WERI-Rb-1 (cell line): ENCODE data around the gene SPECC1.

Experiments
- DNase-seq: peaks from one replicate; pipeline ENCODE4 v3.0.0-alpha.2; 2020
- H3K27ac ChIP-seq: fragments of 250-450 bp; sonication (Bioruptor Pico); 2 replicates; pipeline ENCODE4 v1.5.1; 2020; ENCODE audit warnings: mild to moderate bottlenecking, moderate library complexity
- H3K27me3 ChIP-seq: fragments of 250-450 bp; sonication (Bioruptor Pico); 2 replicates; pipeline ENCODE4 v1.5.1; 2021; ENCODE audit warnings: mild to moderate bottlenecking, low read depth, moderate library complexity; ENCODE audit not compliant: insufficient read depth, severe bottlenecking
- H3K36me3 ChIP-seq: fragments of 250-450 bp; sonication (Bioruptor Pico); 2 replicates; pipeline ENCODE4 v1.5.1; 2020; ENCODE audit warnings: mild to moderate bottlenecking, moderate library complexity
- H3K4me3 ChIP-seq: 2 replicates; pipeline ENCODE4 v1.5.1; 2011; ENCODE audit warnings: low read depth, mild to moderate bottlenecking, control low read depth, low read length
- H3K9me3 ChIP-seq: fragments of 250-450 bp; sonication (Bioruptor Pico); 2 replicates; pipeline ENCODE4 v1.5.1; 2021; ENCODE audit warnings: mild to moderate bottlenecking, moderate library complexity; ENCODE audit not compliant: severe bottlenecking
- TF ChIP-seq, protein P1 (sequence below): IDR thresholded peaks from 2 replicates; pipeline ENCODE4 v1.5.1; 2011; ENCODE audit warnings: low read depth, mild to moderate bottlenecking, control low read depth, inconsistent platforms, low read length

Gene SPECC1

DNA sequence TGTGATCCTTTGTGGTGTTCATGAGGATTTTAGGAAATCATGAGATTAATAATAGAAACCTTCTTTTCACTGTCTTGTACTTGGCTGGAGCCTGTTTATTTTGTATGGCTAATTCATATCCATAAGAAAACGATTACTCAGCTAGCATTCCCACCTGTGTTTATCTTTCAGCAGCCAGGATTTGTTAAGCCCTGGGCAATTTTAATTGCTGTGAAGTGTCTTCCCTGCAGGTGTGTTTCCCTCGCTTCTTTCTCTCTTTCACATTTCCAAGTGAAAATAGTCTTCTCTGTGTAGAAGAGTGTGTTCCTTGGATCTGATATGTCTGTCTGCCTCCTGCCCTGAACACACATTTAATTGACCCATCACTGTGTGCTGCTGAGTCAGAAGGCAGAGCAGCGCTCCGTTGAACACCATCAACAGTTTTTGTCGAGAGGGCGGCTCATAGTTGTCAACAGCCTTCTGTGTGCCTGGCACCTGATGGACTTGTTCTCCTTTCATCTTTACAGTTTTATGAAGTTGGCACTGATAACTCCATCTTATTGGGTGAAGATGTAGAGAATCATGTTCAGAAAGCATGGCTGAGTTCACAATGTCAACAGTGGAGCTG lies 83.2 kb downstream of the SPECC1 start:
- no peak overlapping the region for H3K27ac ChIP-seq
- no peak for DNase-seq
- no peaks in the 10 kb centered on the region for H3K36me3 ChIP-seq
- TF ChIP-seq, protein P1, sequence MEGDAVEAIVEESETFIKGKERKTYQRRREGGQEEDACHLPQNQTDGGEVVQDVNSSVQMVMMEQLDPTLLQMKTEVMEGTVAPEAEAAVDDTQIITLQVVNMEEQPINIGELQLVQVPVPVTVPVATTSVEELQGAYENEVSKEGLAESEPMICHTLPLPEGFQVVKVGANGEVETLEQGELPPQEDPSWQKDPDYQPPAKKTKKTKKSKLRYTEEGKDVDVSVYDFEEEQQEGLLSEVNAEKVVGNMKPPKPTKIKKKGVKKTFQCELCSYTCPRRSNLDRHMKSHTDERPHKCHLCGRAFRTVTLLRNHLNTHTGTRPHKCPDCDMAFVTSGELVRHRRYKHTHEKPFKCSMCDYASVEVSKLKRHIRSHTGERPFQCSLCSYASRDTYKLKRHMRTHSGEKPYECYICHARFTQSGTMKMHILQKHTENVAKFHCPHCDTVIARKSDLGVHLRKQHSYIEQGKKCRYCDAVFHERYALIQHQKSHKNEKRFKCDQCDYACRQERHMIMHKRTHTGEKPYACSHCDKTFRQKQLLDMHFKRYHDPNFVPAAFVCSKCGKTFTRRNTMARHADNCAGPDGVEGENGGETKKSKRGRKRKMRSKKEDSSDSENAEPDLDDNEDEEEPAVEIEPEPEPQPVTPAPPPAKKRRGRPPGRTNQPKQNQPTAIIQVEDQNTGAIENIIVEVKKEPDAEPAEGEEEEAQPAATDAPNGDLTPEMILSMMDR = no peak
- H3K27me3 ChIP-seq = no peaks in the 10 kb centered on the region
- H3K4me3 ChIP-seq = no peak overlapping the region
- no peaks in the 10 kb centered on the region for H3K9me3 ChIP-seq

DNA sequence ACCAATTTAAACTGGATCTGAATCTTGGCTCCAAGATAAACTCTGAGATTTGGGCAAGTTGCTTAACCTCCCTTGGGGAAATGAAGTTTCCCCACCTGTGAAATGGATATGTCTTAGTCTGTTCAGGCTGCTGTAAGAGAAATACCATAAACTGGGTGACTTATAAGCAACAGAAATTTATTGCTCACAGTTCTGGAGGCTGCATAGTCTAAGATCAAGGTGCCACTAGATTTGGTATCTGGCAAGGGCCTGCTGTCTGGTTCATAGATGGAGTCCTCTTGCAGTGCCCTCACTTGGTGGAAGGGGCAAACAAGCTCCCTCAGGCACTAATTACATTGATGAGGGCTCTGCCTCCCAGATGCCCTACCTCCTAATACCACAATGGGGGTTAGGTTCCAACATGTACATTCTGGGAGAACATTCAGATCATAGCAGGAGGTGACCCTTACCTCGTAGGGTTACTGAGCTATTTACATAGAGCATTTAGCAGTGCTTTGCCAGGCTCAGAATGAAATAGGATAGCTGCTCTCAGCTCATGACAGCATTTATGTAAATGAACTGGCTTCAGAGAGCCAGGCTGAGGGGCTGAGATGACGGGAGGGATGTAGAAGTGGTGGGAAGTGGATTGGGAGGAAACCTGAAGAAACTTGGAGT lies 83.9 kb downstream of the SPECC1 start:
- H3K9me3 ChIP-seq = no peaks in the 10 kb centered on the region
- H3K4me3 ChIP-seq = no peak overlapping the region
- TF ChIP-seq, protein P1 = no peak
- no peaks in the 10 kb centered on the region for H3K27me3 ChIP-seq
- no peak overlapping the region for H3K27ac ChIP-seq
- DNase-seq = no peak
- H3K36me3 ChIP-seq = no peaks in the 10 kb centered on the region

DNA sequence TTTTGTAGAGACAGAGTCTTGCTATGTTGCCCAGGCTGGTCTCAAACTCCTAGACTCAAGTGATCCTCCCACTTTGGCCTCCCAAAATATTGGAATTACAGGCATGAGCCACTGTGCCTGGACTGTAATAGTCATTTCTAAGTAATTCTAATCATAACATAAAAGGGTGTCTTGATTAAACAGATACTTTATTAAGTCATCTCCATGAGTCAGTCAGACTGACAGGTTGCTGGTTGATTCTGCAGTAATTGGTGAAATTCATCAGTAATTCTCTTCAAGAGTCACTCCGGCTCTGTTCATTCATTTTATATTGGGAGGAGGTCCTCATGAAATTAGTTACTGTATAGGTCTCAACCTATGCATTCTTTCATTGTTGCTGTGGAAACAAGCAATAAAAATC lies 85.6 kb downstream of the SPECC1 start:
- TF ChIP-seq, protein P1 = no peak
- no peak for DNase-seq
- Histone ChIP-seq H3K9me3 (no peaks in the 10 kb centered on the region), H3K27ac (no peak overlapping the region), H3K36me3 (no peaks in the 10 kb centered on the region), H3K4me3 (no peak overlapping the region), H3K27me3 (no peaks in the 10 kb centered on the region)

DNA sequence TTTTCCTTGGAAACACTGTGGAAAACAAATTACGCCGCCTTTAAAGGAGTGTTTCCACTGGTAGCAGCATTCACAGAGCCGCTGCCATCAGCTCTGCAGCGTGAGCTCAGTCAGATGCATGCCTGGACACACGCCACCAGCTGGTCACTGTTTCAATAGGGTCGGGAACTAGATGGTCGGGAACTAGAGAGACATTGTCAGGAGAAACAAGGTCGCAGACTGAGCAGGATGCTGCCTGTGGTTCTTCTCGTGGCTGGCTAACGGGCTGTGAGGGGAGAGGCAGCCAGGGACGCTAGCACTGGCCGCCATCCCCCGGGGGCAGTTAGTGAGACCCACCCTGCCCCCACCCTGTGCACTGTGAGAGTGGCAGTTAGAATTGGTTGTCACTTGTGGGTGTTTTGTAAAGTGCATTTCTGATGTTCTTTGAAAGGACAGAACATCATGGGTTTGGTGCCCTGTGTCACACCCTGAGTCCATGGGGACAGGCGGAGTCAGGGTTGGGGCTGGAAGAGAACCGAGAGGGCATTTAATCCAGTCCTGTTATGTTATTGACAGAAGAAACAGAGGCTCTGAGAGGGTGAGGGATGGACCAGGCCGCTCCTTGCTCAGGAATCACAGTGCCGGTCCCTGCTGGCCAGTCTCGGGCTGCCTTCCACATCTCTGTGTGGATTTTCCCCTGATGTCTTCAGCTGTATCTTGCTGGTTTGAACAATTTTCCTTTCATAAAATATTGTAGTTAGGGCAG lies 86.3 kb downstream of the SPECC1 start:
- DNase-seq = peak; percentile 77
- no peaks in the 10 kb centered on the region for H3K9me3 ChIP-seq
- TF ChIP-seq, protein P1 = peak; percentile 76
- H3K27me3 ChIP-seq = no peaks in the 10 kb centered on the region
- peak overlapping the region; percentile 23; the same call in 1 of the 2 replicates for H3K27ac ChIP-seq
- H3K4me3 ChIP-seq = no peak overlapping the region
- no peaks in the 10 kb centered on the region for H3K36me3 ChIP-seq

DNA sequence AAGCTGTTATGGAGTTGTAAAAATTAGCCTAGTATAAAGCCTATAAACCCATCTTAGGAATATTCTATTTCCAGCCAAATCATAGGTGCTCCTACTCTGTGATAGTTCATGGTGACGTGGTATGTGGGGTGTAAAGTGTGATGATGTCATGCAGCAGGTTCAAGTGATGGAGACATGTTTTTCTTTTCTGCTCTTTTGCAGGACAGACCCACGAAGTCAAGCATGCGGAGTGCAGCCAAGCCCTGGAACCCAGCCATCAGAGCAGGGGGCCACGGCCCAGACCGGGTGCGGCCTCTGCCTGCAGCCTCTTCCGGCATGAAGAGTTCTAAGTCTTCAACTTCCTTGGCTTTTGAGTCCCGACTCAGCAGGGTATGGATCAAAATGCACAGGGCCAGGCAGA lies 87.3 kb downstream of the SPECC1 start:
- Histone ChIP-seq H3K27me3 (no peaks in the 10 kb centered on the region), H3K27ac (no peak overlapping the region), H3K9me3 (no peaks in the 10 kb centered on the region), H3K4me3 (no peak overlapping the region), H3K36me3 (no peaks in the 10 kb centered on the region)
- TF ChIP-seq, protein P1 = no peak
- no peak for DNase-seq
